Right lobe of liver (tissue), 4 donors: Measurements from ENCODE around the gene CD200R1L.

Source experiments
- POLR2A ChIP-seq: fragments of 450-650 bp; IDR thresholded peaks from one replicate; pipeline ENCODE4 v1.6.1; 2017; ENCODE audit warnings: antibody characterized with exemption, mild to moderate bottlenecking
- TF ChIP-seq, protein P1 (sequence below), 4 donors: fragments of 200-600 bp in 3 of 4; fragments of 450-650 bp in 1 of 4; IDR thresholded peaks; one replicate each; pipeline versions ENCODE4 v1.5.1 to v1.8.0; 2016 to 2022; ENCODE audit warnings: antibody characterized with exemption in 4 of 4, mild to moderate bottlenecking in 2 of 4
- donor health status: DM: no; HTN: no; CAD: no.
- donor health status: DM: no; HTN: no; CAD: no.
- donor health status: DM: no; HTN: yes; CAD: no.

DNA sequence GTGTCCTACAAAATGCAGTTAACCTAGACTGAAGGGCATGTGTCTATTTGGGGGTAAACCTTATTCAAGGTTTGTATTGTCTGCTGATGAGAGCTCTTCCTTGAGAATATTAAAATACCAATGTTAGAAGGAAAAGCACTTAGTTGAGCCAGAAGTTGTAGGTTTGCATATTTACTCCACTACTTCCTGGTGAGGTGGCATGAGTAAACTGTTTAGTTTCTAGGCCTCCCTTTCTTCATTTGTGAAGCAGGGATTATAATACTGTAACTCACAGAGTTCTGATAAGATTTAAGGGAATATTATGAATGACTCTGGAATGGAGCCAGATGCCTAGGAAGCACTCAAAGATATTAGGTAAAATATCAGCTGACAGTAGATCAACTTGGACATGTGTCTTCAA is 46.7 kb downstream of the CD200R1L start:
- TF ChIP-seq, protein P1, sequence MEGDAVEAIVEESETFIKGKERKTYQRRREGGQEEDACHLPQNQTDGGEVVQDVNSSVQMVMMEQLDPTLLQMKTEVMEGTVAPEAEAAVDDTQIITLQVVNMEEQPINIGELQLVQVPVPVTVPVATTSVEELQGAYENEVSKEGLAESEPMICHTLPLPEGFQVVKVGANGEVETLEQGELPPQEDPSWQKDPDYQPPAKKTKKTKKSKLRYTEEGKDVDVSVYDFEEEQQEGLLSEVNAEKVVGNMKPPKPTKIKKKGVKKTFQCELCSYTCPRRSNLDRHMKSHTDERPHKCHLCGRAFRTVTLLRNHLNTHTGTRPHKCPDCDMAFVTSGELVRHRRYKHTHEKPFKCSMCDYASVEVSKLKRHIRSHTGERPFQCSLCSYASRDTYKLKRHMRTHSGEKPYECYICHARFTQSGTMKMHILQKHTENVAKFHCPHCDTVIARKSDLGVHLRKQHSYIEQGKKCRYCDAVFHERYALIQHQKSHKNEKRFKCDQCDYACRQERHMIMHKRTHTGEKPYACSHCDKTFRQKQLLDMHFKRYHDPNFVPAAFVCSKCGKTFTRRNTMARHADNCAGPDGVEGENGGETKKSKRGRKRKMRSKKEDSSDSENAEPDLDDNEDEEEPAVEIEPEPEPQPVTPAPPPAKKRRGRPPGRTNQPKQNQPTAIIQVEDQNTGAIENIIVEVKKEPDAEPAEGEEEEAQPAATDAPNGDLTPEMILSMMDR (IDR thresholded peaks at IDR 0.05): no peak
- no peak for TF ChIP-seq POLR2A
